GM12864 (cell line): ENCODE data around the gene KIAA1328.

Source experiments
- DNase-seq: peaks from one replicate; pipeline ENCODE4 v3.0.0-alpha.2; 2011; ENCODE audit warnings: low read depth
- H3K4me3 ChIP-seq: 2 replicates; pipeline ENCODE4 v1.5.1; 2011; ENCODE audit warnings: mild to moderate bottlenecking, low read depth, low read length, control low read depth
- TF ChIP-seq, protein P1 (sequence below): IDR thresholded peaks from 2 replicates; pipeline ENCODE4 v1.5.1; 2011; ENCODE audit warnings: low read depth, mild to moderate bottlenecking, moderate library complexity, low read length, control low read depth, inconsistent platforms; ENCODE audit errors: missing control alignments

Gene KIAA1328

DNA sequence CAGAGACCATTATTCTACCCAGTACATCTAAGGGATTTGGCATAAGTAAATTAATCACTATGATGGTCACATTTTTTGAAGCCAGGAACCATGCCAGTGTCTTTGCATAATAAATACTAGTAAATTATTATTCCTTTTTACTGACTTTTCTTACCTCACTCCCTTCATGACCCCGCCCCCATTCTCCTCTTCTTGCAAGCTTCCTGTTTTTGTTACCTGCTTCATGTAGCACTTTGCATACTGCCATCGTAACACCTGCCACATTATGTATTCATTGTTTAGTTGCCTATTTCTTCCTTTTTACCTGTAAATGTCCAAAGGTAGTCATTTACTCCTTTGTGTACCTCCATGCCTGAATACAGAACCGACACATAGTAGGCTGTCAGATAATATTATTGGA, 309.5 kb downstream of the KIAA1328 start:
- H3K4me3 ChIP-seq = no peak overlapping the region
- TF ChIP-seq, protein P1, sequence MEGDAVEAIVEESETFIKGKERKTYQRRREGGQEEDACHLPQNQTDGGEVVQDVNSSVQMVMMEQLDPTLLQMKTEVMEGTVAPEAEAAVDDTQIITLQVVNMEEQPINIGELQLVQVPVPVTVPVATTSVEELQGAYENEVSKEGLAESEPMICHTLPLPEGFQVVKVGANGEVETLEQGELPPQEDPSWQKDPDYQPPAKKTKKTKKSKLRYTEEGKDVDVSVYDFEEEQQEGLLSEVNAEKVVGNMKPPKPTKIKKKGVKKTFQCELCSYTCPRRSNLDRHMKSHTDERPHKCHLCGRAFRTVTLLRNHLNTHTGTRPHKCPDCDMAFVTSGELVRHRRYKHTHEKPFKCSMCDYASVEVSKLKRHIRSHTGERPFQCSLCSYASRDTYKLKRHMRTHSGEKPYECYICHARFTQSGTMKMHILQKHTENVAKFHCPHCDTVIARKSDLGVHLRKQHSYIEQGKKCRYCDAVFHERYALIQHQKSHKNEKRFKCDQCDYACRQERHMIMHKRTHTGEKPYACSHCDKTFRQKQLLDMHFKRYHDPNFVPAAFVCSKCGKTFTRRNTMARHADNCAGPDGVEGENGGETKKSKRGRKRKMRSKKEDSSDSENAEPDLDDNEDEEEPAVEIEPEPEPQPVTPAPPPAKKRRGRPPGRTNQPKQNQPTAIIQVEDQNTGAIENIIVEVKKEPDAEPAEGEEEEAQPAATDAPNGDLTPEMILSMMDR = no peak
- no peak for DNase-seq

DNA sequence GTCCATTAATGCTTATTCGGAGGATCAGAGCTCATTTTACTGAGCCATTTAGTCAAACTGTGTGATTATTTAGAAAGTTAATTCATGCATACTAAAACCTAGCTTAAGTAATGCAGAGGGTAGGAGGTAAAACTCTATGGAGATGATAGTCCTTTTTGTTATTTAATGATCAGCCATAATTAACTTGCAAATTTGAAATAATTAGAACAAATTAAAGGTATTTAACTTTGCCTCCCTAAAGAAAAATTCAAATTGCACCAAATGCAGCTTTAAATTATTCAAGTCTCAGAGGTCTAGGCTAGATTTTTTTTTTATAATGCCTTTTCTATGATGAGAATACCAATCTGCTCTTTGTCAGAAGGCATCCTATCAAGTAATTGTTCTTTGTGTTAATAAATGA, 310.9 kb downstream of the KIAA1328 start:
- no peak overlapping the region for H3K4me3 ChIP-seq
- no peak for DNase-seq
- TF ChIP-seq, protein P1 = no peak

DNA sequence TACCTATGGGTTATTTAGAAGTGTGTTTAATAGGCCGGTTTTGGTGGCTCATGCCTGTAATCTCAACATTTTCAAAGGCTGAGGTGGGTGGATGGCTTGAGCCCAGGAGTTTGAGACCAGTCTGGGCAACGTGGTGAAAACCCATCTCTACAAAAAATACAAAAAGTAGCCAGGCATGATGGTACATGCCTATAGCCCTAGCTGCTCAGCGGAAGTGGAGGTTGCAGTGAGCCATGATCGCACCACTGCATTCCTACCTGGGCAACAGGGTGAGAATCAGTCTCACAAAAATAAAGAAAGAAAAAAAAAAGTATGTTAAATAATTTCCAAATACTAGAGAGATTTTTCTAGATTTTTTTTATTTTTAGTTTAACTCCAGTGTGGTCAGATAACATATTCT, 316.0 kb downstream of the KIAA1328 start:
- DNase-seq = no peak
- H3K4me3 ChIP-seq = no peak overlapping the region
- TF ChIP-seq, protein P1 = no peak

DNA sequence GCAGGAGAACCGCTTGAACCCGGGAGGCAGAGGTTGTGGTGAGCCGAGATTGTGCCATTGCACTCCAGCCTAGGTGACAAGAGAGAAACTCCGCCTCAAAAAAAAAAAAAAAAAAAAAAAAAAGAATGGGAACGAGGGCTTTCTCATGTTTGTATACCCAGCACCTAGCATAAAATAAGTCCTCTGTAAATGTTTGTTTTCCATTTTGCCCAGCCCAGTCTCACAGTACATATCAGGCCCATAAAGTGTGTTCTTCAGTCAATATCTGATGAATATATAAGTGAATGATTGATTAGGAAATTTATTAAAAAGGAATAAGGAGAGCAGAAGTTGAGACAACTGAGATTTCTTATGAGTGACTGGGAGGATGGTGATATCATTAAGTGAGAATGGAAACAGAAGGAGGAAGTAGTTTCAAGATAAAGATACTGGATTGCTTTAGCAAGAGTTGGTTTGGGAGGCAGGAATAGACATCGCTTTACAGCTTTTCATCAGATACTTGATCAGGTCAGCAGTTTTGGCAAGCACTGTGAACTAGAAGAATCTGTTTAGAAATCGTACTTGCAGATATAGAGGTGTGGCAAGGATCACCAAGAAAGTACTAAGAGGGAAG, 327.5 kb downstream of the KIAA1328 start:
- TF ChIP-seq, protein P1 = no peak
- no peak for DNase-seq

DNA sequence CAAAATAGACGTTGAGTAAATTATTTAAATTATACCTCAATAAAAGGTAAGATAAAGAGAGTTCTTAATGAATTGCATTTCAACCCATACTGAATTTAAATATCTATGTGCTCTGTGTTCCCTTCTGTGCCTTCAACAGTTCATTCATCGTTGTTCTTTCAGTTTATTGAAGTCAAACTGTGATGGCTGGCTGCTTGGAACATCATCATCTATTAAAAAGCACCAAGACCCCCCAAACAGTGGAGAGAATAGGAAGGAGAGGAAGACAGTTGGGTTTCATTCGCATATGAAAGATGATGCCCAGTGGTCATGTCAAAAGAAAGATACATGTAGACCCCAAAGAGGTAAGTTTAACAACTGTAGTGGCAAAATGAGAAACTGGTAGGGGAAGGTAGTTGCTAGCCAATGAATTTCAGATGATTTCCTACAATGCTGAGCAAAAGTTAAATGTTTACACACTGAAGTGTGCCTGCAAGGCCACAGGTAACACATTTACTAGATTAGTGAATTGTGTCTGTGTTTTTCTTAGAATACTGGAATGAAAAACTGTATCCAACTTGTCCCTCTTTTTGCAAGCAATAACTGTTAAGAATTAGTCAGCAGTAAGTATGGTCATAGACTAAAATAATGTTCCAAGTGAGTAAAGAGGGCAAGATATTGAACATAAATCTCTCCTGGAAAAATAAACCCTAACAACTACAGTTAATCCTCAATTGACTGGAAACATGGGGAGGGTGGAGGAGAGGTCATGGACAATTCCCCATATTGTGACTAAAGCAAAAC, 331.3 kb downstream of the KIAA1328 start:
- no peak overlapping the region for H3K4me3 ChIP-seq
- TF ChIP-seq, protein P1 = no peak
- no peak for DNase-seq

More for the DNA sequence above, 327.5 kb downstream of the KIAA1328 start:
- no peak overlapping the region for H3K4me3 ChIP-seq

DNA sequence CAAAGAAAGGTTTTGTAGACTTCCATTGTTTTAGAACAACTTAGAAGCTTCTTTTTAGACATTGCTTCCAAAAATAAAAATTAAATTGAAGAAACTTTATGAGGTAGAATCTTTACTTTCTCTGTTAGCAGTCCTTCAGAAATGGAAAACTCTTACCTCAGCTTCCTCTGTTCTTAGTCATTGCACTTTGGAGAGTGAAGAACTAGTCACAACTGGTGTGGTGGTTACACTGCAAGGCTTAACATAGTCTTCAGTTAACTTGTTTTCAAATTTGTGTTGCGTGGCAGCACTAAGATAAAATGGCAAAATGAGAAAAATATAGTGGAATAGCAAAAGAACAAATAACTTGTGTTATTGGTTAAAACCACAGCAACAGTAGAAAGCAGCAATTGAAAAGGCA, 332.6 kb downstream of the KIAA1328 start:
- TF ChIP-seq, protein P1 = no peak
- no peak for DNase-seq
- H3K4me3 ChIP-seq = no peak overlapping the region
